A549 (cell line): ENCODE measurements around the gene AGBL4.

Experiments used
- MAFK ChIP-seq: fragments of 450-650 bp; IDR thresholded peaks from 2 replicates; pipeline ENCODE4 v1.6.1; 2014; ENCODE audit not compliant: partially characterized antibody
- MAZ ChIP-seq: fragments of 150-350 bp; IDR thresholded peaks from 2 replicates; pipeline ENCODE4 v1.6.1; 2014; ENCODE audit warnings: antibody characterized with exemption, low read depth, low read length, borderline replicate concordance
- TF ChIP-seq, protein P1 (sequence below): fragments of >200 bp; sonication (Bioruptor Twin); formaldehyde crosslinking; IDR thresholded peaks from 3 replicates; pipeline ENCODE4 v1.5.1; 2016

DNA sequence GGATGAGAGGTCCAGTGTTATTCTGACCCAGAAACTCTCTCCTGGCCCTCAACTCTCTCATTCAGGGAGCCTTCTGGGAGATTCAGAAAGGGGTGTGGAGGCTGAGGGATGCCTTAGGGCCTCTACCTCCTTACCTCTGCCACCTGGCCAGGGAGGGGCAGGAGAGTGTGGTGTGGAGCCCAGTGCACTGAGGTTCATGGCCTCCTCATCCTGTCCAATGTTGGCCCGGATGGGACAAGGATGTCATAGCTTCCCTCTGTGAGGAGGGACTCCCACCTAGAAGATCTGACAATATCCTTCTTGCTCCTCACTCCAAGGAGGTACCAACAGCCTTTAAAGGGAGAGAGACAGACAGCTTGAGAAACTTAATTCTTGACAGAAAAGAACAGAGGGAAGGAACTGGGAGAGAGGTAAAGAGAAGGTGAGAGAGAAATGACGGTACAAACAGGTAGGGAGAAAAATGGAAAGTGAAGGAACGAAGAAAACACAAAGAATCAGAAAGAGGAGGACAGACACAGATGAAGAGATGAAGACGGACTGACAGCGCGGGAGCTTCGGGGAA, 1247.8 kb downstream of the AGBL4 start:
- TF ChIP-seq MAZ = no peak
- TF ChIP-seq, protein P1, sequence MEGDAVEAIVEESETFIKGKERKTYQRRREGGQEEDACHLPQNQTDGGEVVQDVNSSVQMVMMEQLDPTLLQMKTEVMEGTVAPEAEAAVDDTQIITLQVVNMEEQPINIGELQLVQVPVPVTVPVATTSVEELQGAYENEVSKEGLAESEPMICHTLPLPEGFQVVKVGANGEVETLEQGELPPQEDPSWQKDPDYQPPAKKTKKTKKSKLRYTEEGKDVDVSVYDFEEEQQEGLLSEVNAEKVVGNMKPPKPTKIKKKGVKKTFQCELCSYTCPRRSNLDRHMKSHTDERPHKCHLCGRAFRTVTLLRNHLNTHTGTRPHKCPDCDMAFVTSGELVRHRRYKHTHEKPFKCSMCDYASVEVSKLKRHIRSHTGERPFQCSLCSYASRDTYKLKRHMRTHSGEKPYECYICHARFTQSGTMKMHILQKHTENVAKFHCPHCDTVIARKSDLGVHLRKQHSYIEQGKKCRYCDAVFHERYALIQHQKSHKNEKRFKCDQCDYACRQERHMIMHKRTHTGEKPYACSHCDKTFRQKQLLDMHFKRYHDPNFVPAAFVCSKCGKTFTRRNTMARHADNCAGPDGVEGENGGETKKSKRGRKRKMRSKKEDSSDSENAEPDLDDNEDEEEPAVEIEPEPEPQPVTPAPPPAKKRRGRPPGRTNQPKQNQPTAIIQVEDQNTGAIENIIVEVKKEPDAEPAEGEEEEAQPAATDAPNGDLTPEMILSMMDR = no peak
- no peak for TF ChIP-seq MAFK
